Osteocyte (in vitro differentiated cells): Measurements from ENCODE around the gene GSTCD. TPM values are rescaled to one million over a fixed set of nuclear protein-coding genes. Genes with fewer than 3 reads are reported as not detected.

Experiments
- DNase-seq: peaks from one replicate; pipeline ENCODE4 v3.0.0; 2021; ENCODE audit warnings: mixed read lengths; ENCODE audit not compliant: unreplicated experiment; ENCODE audit errors: extremely low spot score
- H3K27ac Mint-ChIP-seq: one replicate; pipeline ENCODE4 v1.8.0; 2021; ENCODE audit warnings: mild to moderate bottlenecking, mixed read lengths; ENCODE audit not compliant: unreplicated experiment
- H3K27me3 Mint-ChIP-seq: one replicate; pipeline ENCODE4 v1.8.0; 2021; ENCODE audit warnings: mixed read lengths; ENCODE audit not compliant: unreplicated experiment
- H3K36me3 Mint-ChIP-seq: one replicate; pipeline ENCODE4 v1.8.0; 2021; ENCODE audit warnings: mixed read lengths; ENCODE audit not compliant: unreplicated experiment
- H3K4me1 Mint-ChIP-seq: one replicate; pipeline ENCODE4 v1.8.0; 2021; ENCODE audit warnings: mixed read lengths; ENCODE audit not compliant: unreplicated experiment
- H3K4me3 Mint-ChIP-seq: one replicate; pipeline ENCODE4 v1.8.0; 2021; ENCODE audit warnings: mild to moderate bottlenecking, moderate library complexity, mixed read lengths; ENCODE audit not compliant: unreplicated experiment
- H3K9me3 Mint-ChIP-seq: one replicate; pipeline ENCODE4 v1.8.0; 2021; ENCODE audit warnings: mixed read lengths; ENCODE audit not compliant: unreplicated experiment
- CTCF ChIP-seq: fragments of 200-600 bp; sonication (generic); IDR thresholded peaks from 2 replicates; pipeline ENCODE4 v1.5.0; 2021; ENCODE audit warnings: antibody characterized with exemption, mild to moderate bottlenecking, moderate library complexity
- total RNA-seq: library from RNA; stranded (reverse); gene quantifications from 2 replicates; pipeline ENCODE4 v1.2.1, GENCODE V29; 2021

GSTCD gene
- total RNA-seq, 1 donor from 2014 or later, result 8.1 TPM

GRCh38 chr4:105741548-105741947 is 33.0 kb downstream of the GSTCD start:
- peaks cover 23% of the 10 kb centered on the region for H3K9me3 Mint-ChIP-seq
- no peak for DNase-seq

GRCh38 chr4:105748222-105748621 is 39.6 kb downstream of the GSTCD start:
- H3K27ac Mint-ChIP-seq, result no peak overlapping the region
- H3K9me3 Mint-ChIP-seq, result no peaks in the 10 kb centered on the region
- no peak for TF ChIP-seq CTCF
- no peaks in the 10 kb centered on the region for H3K27me3 Mint-ChIP-seq
- H3K4me1 Mint-ChIP-seq, result peaks cover 3% of the 10 kb centered on the region
- H3K36me3 Mint-ChIP-seq, result no peaks in the 10 kb centered on the region
- H3K4me3 Mint-ChIP-seq, result no peak overlapping the region
- no peak for DNase-seq

More at GRCh38 chr4:105741548-105741947, 33.0 kb downstream of the GSTCD start:
- Mint-ChIP-seq H3K27ac (peak overlapping the region; percentile 69), H3K4me3 (no peak overlapping the region), H3K4me1 (peaks cover 12% of the 10 kb centered on the region), H3K36me3 (peaks cover 14% of the 10 kb centered on the region), H3K27me3 (no peaks in the 10 kb centered on the region)
- no peak for TF ChIP-seq CTCF

- DNase-seq, result no peak
- no peaks in the 10 kb centered on the region for H3K36me3 Mint-ChIP-seq
- H3K4me1 Mint-ChIP-seq, result peaks cover 3% of the 10 kb centered on the region
- H3K27ac Mint-ChIP-seq, result no peak overlapping the region
- H3K9me3 Mint-ChIP-seq, result no peaks in the 10 kb centered on the region
- TF ChIP-seq CTCF, result no peak
- H3K4me3 Mint-ChIP-seq, result no peak overlapping the region
- no peaks in the 10 kb centered on the region for H3K27me3 Mint-ChIP-seq
Observed at GRCh38 chr4:105751718-105752299, 43.2 kb downstream of the GSTCD start.

GRCh38 chr4:105753361-105753760 is 44.8 kb downstream of the GSTCD start:
- no peaks in the 10 kb centered on the region for H3K36me3 Mint-ChIP-seq
- H3K9me3 Mint-ChIP-seq, result no peaks in the 10 kb centered on the region

GRCh38 chr4:105755375-105755774 is 46.8 kb downstream of the GSTCD start:
- no peak for TF ChIP-seq CTCF
- Mint-ChIP-seq H3K4me1 (peaks cover 5% of the 10 kb centered on the region), H3K4me3 (no peak overlapping the region), H3K36me3 (no peaks in the 10 kb centered on the region), H3K9me3 (no peaks in the 10 kb centered on the region), H3K27me3 (no peaks in the 10 kb centered on the region), H3K27ac (no peak overlapping the region)
- DNase-seq, result no peak

More at GRCh38 chr4:105753361-105753760, 44.8 kb downstream of the GSTCD start:
- DNase-seq, result no peak
- H3K4me3 Mint-ChIP-seq, result no peak overlapping the region
- peaks cover 3% of the 10 kb centered on the region for H3K4me1 Mint-ChIP-seq
- TF ChIP-seq CTCF, result no peak
- no peaks in the 10 kb centered on the region for H3K27me3 Mint-ChIP-seq
- no peak overlapping the region for H3K27ac Mint-ChIP-seq
